ENCODE data around the gene MLLT1.

The MLLT1 gene

DNA sequence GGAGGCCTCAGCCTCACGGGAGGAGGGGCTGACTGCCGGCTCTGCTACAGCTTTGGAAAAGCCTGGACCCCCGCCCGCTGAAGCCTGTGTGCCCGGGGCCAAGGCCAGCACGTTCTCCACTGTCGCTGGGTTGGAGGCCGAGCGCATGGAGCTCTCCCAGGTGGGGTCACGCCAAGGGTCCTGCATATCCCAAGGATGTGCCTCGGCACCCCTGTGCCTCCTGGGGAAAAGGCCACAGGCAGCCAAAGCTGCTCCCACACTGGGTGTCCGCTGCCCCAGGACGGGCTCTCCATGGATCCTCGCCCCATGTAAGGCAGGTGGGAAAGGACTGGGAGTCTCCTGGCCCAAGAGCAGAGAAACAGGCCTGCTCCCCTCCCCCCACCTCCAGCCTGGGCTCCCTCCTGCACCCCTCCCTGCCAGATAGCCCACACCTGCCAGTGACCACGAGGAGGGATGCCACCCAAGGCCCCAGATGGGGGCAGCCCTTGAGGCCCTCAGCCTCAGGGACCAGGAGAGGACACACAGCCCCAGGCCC, 64.0 kb downstream of the MLLT1 start:
- no peak for DNase-seq

DNA sequence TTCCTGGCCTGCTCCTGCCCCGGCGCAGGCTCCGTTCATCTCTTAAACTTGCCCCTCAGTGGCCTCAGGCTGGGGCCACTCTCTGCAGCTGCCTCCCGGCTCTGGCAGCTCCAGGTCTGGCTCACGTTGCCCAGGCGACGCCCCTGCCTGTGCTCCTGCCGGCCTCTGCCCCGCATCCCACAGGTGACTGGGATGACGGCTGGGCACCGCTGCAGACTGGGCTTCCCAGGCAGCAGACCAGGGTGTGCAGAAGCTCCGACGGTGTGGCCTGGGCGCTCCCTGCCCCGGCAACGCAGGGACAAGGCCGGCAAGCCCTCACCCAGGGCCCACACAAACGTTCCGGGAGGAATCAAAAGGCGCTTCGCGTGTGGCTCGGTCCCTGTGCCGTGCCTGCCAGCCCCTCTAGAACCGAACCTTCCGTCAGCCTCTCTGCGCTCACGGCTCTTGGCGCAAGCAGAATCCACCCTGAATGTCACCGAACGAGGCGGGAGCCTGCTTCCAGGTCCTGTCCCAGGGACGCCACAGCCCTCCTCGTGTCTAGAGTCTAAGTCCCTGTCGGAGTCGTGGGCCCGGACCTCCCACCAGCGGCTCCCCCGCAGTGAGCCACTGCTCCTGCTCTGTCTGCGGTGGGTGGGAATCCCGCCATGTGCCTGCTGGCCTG, 64.8 kb downstream of the MLLT1 start:
- DNase-seq = no peak
- in situ Hi-C loops (cut with MboI; ENCODE audit: low pct_unique_long_range_greater_than_20kb, low sequenced_read_pairs) = no loop called here

More for the DNA sequence above, 64.0 kb downstream of the MLLT1 start:
- in situ Hi-C loops (cut with MboI; ENCODE audit: low pct_unique_long_range_greater_than_20kb, low sequenced_read_pairs) = no loop called here

DNA sequence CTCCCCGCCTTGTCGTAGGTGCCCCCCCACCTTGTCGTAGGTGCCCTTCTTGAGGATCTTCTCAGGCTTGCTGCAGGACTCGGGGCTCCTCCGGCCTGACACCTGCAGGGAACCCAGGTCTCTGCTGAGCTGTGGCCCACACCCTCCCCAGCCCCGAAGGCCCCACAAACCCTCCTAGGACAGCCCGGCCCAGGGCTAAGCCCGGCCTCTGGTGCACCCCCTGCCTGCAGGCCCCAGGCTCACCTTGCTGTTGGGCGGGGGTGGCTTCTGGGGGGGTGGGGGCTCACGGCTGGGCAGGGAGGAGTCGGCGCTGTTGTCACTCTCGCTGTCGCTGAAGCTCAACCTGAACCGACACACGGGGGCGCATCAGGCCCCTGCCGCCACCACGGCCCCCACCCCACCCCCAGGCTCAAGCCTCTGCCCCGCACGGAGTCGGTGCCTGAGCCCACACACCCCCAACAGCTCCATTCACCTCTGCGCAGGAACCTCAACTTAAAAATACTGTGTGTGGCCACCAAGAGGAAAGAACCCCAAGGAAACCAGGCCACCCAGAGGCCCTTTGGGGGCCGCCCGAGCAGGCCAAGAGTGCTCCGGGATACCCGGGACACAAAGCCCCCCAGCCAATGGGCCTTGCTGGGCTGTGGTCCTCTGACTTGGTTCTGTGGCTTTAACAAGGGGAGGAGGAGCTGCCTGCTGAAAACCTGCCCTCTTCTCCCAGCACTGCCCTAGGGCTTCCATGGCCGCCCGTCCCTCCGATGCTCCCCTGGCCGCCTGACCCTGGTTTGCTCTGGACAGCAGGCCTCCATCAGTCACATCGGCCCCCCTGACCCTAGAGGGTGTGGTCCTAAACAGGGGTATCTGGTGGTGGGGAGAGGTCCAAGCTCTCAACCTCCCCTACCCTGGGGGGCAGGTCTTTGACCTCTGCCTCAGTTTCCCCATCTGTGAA, 65.8 kb downstream of the MLLT1 start:
- in situ Hi-C loops (cut with MboI; ENCODE audit: low pct_unique_long_range_greater_than_20kb, low sequenced_read_pairs) = no loop called here

GRCh38 chr19:6213266-6213595, 66.5 kb downstream of the MLLT1 start:
- DNase-seq = no peak
- in situ Hi-C loops (cut with MboI; ENCODE audit: low pct_unique_long_range_greater_than_20kb, low sequenced_read_pairs) = no loop called here

More for the DNA sequence above, 65.8 kb downstream of the MLLT1 start:
- DNase-seq = no peak

DNA sequence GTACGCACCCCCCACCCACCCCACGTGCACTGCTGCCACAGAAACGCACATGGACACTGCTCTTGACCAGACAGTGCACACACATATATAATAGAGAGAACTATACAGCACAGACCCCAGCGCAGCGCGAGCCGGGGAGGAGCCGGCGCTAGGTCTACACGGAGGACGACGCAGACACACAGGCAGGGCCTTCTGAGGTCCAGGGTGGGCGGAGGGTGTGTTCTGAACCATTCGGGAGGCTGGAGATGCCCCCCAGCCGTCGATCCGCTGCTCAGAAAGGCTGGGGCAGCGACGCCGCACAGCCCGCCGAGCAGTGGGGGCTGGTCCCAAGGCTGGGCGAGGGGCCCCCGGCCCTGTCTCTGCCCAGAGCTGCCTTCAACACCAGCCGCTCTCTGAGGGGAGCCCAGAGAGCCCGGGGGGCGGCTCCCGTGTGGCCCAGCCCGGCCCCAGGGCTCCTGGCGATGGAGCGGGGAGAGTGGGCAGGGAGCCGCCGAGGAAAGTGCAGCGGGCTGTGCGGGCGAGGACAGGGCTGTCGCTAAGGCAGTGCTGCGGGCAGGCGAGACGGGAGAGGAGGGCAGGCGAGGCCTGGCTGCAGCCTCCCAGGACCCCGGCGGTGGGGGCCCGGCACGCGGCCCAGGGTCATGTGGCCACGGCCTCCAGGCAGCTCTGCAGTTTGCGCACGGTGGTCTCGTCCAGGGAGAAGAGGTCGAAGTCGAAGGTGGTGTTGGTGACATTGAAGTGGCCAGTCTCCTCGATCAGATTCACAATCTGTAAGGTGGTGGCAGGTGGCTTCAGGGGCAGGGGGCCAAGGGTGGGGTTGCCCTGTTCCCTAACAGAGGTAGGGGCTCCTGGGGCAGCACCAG, 67.1 kb downstream of the MLLT1 start:
- in situ Hi-C loops (cut with MboI; ENCODE audit: low pct_unique_long_range_greater_than_20kb, low sequenced_read_pairs) = no loop called here
- DNase-seq = no peak

GRCh38 chr19:6211632-6212402, 68.0 kb downstream of the MLLT1 start:
- in situ Hi-C loops (cut with MboI; ENCODE audit: low pct_unique_long_range_greater_than_20kb, low sequenced_read_pairs) = no loop called here
- no peak for DNase-seq

DNA sequence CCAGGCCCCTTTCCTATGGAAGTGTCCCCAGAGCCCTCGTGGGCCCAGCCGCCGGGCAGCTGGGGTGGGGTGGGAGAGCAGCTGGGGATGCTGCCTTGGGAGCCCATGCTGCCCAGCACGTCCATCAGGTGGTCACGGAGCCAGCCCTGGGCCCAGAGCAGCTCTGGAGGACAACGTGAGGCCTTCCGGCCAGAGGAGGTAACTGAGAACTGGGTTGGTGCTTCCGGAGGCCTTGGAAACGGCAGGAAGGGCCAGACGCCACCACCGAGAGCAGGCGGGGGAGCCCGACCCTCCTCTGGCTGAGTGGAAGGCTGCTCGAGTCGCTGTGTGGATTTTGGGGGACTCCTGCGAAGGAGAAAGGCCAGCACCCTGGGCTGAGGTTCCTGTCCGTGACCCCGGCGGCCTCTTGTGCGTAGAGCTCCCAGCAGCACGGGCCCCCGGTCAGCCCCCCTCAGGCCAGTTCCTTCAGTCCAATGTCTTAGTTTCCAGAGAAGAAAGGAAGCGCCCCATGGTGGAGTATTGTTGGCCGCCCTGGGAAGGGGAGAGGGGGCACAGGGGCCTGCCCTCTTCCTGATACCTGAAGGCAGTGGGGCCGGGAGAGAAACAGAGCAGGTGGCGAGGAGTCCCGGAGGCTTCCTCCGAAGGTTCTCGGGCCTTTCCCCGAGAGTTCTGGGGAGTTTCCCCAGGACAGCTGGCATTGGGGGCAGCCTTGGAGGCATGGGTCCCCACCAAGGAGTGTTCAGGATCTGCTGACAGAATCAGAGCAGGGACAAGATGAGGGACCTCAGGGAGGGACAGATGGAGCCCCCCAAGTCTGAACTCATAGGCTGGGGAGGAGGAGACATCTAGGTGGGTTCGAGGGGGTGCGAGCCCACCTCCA, 68.8 kb downstream of the MLLT1 start:
- in situ Hi-C loops (cut with MboI; ENCODE audit: low pct_unique_long_range_greater_than_20kb, low sequenced_read_pairs) = no loop called here
- no peak for DNase-seq

DNA sequence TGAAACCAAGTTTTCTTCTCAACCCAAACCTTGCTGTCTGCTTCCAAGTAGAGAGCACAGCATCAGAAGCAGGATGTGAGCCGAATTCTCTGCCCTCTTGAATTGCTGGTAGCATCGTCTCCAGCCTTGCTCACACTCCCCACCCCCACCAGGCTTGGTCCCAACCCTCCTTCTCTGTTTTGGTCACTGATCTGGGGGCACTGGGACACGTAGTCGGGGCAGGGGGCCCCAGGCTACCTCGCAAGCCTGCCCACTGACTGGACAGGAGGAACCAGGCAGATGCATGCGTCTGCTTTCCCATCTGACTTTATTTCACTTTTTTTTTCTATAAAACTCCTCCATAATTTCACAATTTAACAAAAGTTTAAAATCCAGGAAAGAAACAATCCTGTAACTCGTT, 69.7 kb downstream of the MLLT1 start:
- no peak for DNase-seq
- in situ Hi-C loops (cut with MboI; ENCODE audit: low pct_unique_long_range_greater_than_20kb, low sequenced_read_pairs) = no loop called here

- in situ Hi-C loops (cut with MboI; ENCODE audit: low pct_unique_long_range_greater_than_20kb, low sequenced_read_pairs) = no loop called here
- no peak for DNase-seq
Measured at GRCh38 chr19:6209680-6210079, 70.1 kb downstream of the MLLT1 start.

GRCh38 chr19:6209233-6209632, 70.5 kb downstream of the MLLT1 start:
- in situ Hi-C loops (cut with MboI; ENCODE audit: low pct_unique_long_range_greater_than_20kb, low sequenced_read_pairs) = no loop called here
- no peak for DNase-seq

DNA sequence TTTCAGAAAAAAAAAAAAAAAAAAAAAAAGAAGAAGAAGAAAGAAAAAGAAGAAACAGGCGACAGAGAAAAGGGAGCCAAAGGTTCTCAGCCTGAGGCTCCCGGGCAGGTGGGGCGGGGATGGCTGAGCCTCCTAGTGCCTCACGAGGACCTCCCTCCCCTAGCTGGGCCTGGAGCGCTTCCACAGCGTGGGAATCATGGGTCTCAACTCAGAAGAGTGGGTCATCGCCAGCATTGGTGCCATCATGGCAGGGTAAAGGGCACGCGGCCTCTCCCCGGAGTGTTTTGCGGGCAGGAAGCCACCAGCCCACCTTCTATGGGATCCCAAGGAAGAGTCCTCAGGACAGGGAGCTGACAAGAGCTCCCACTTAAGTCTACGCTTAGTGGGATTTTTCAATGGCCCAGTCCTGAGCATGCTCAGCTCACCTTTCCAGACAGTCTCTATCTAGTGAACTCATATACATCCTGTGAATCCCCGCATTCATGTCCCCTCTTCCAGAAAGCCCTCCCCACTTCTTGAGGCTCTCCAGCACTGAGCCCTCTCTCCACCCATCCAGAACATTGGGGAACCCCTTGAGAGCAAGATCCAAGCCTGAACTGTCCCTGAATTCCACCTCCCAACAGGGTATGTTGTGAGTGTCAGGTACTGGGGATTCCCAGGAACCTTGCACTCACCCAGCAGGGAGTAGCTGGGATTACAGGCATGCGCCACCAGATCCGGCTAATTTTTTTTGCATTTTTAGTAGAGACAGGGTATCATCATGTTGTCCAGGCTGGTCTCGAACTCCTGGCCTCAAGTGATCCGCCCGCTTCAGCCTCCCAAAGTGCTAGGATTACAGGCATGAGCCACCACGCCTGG, 74.7 kb downstream of the MLLT1 start:
- in situ Hi-C loops (cut with MboI; ENCODE audit: low pct_unique_long_range_greater_than_20kb, low sequenced_read_pairs) = no loop called here
- no peak for DNase-seq

- in situ Hi-C loops (cut with MboI; ENCODE audit: low pct_unique_long_range_greater_than_20kb, low sequenced_read_pairs) = no loop called here
- no peak for DNase-seq
Measured at GRCh38 chr19:6204212-6204611, 75.6 kb downstream of the MLLT1 start.

- in situ Hi-C loops (cut with MboI; ENCODE audit: low pct_unique_long_range_greater_than_20kb, low sequenced_read_pairs) = no loop called here
- peak; percentile 97 for DNase-seq
Measured at GRCh38 chr19:6199240-6199994, 80.4 kb downstream of the MLLT1 start.

DNA sequence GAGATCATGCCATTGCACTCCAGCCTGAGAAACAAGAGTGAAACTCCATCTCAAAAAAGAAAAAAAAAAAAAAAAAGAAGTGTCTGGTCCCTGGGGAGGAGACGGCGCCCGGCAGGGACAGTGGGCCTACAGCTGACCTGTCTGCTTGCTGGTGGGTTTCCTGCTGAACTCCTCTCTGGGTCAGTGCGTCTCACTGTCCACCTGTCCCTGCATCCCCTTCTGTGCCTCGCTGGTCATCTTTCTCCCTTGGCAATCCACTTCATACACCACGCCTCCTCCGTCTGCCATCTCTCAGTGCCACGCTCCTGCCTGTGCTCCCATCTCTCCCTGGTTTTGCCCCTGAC, 80.9 kb downstream of the MLLT1 start:
- no peak for DNase-seq
- in situ Hi-C loops (cut with MboI; ENCODE audit: low pct_unique_long_range_greater_than_20kb, low sequenced_read_pairs) = no loop called here

DNA sequence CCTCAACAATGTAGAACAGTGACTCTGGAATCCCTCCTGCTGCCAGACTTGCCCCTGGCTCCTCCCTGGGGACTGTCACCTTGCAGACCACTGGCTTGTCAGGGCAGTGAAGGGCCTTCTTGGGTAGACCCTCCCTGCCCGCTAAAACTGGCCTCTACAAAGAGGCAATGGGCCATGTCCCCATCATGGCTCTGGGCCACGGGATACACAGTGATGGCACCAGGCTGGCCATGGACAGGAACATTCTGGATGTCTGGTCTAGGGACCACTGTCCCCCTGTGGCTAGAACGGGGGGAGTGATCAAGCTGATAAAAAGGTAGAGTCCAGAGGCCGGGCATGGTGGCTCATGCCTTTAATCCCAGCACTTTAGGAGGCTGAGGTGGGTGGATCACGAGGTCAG, 83.4 kb downstream of the MLLT1 start:
- DNase-seq = no peak
- in situ Hi-C loops (cut with MboI; ENCODE audit: low pct_unique_long_range_greater_than_20kb, low sequenced_read_pairs) = no loop called here

GRCh38 chr19:6188811-6189210, 91.0 kb downstream of the MLLT1 start:
- no peak for DNase-seq
- in situ Hi-C loops (cut with MboI; ENCODE audit: low pct_unique_long_range_greater_than_20kb, low sequenced_read_pairs) = no loop called here

Data from KBM-7 (cell line).